ENCODE data around the gene PGLYRP2. TPM values are rescaled to one million over a fixed set of nuclear protein-coding genes. Genes with fewer than 3 reads are reported as not detected.

PGLYRP2 gene
- total and polyA plus RNA-seq, 2 of the 13 experiments (the other 11 are each of a cell fraction or from before 2014, with no cell fraction given) = 0.04 to 1.0 TPM

- TF ChIP-seq ZNF503 (CRISPR knock-in tag; IDR thresholded peaks at IDR 0.05) (no peak), POGZ (CRISPR knock-in tag; IDR thresholded peaks at IDR 0.05) (no peak), UBTF (CRISPR knock-in tag; IDR thresholded peaks at IDR 0.05) (no peak), GMEB2 (CRISPR knock-in tag; IDR thresholded peaks at IDR 0.05; ENCODE audit: low read depth) (no peak), ZSCAN25 (CRISPR knock-in tag; IDR thresholded peaks at IDR 0.05) (peak; percentile 94), ZBTB37 (CRISPR knock-in tag; IDR thresholded peaks at IDR 0.05) (no peak), ZNF296 (CRISPR knock-in tag; conservative IDR thresholded peaks at IDR 0.05) (no peak), ATF5 (CRISPR knock-in tag; IDR thresholded peaks at IDR 0.05; ENCODE audit: low read depth) (no peak), THAP9 (CRISPR knock-in tag; IDR thresholded peaks at IDR 0.05; ENCODE audit: borderline replicate concordance) (no peak), HMG20A (CRISPR knock-in tag; IDR thresholded peaks at IDR 0.05; ENCODE audit: borderline replicate concordance) (0 out of 2 replicates have a peak, but pooled peaks have one; percentile 28), JDP2 (CRISPR knock-in tag; IDR thresholded peaks at IDR 0.05; ENCODE audit: borderline replicate concordance) (no peak), GATAD1 (CRISPR knock-in tag; IDR thresholded peaks at IDR 0.05) (no peak), ZNF615 (CRISPR knock-in tag; IDR thresholded peaks at IDR 0.05; ENCODE audit: borderline replicate concordance) (no peak), ZNF660 (CRISPR knock-in tag; IDR thresholded peaks at IDR 0.05; ENCODE audit: borderline replicate concordance, low read depth) (no peak), ATF1 (CRISPR knock-in tag; IDR thresholded peaks at IDR 0.05) (no peak), KLF16 (CRISPR knock-in tag; IDR thresholded peaks at IDR 0.05) (no peak), ZNF841 (CRISPR knock-in tag; IDR thresholded peaks at IDR 0.05; ENCODE audit: borderline replicate concordance) (no peak)
These were observed 10.4 kb downstream of the PGLYRP2 start (continued) for GRCh38 chr19:15468675-15469512.
